NCI-H526 treated with DMSO at 0.1 percent for 48 hours (cell line): ENCODE data around the gene KCNG2.

Experiments used
- DNase-seq: peaks from one replicate; lab custom pipeline; 2025; lab: John Stamatoyannopoulos, UW

The KCNG2 gene

GRCh38 chr18:79927607-79928562, 130.1 kb downstream of the KCNG2 start:
- DNase-seq = no peak

- no peak for DNase-seq
Measured at GRCh38 chr18:79928563-79928960, 130.8 kb downstream of the KCNG2 start.

GRCh38 chr18:79930020-79930642, 132.4 kb downstream of the KCNG2 start:
- DNase-seq = no peak

- DNase-seq = no peak
Measured at GRCh38 chr18:79931475-79931874, 133.7 kb downstream of the KCNG2 start.

- DNase-seq = no peak
Measured at GRCh38 chr18:79932907-79933306, 135.2 kb downstream of the KCNG2 start.

- peak; percentile 71 for DNase-seq
Measured at GRCh38 chr18:79933765-79934164, 136.0 kb downstream of the KCNG2 start.

GRCh38 chr18:79934311-79935097, 136.8 kb downstream of the KCNG2 start:
- peak; percentile 29 for DNase-seq

- DNase-seq = no peak
Measured at GRCh38 chr18:79935098-79935480, 137.4 kb downstream of the KCNG2 start.

GRCh38 chr18:79935499-79935898, 137.8 kb downstream of the KCNG2 start:
- DNase-seq = no peak

GRCh38 chr18:79935925-79936324, 138.2 kb downstream of the KCNG2 start:
- no peak for DNase-seq

GRCh38 chr18:79936641-79937040, 138.9 kb downstream of the KCNG2 start:
- no peak for DNase-seq

GRCh38 chr18:79937103-79937860, 139.5 kb downstream of the KCNG2 start:
- DNase-seq = no peak

GRCh38 chr18:79938196-79938595, 140.5 kb downstream of the KCNG2 start:
- no peak for DNase-seq

GRCh38 chr18:79939096-79939495, 141.4 kb downstream of the KCNG2 start:
- DNase-seq = no peak

- DNase-seq = no peak
Measured at GRCh38 chr18:79940126-79940813, 142.5 kb downstream of the KCNG2 start.

- no peak for DNase-seq
Measured at GRCh38 chr18:79940814-79941472, 143.2 kb downstream of the KCNG2 start.

- DNase-seq = peak; percentile 24
Measured at GRCh38 chr18:79941473-79942119, 143.9 kb downstream of the KCNG2 start.

GRCh38 chr18:79942211-79942610, 144.5 kb downstream of the KCNG2 start:
- DNase-seq = no peak

GRCh38 chr18:79942786-79943607, 145.3 kb downstream of the KCNG2 start:
- no peak for DNase-seq
